ENCODE measurements around the gene JCAD.

- TF ChIP-seq TAF1 (IDR thresholded peaks at IDR 0.05; ENCODE audit: borderline replicate concordance, insufficient read depth, low read length), result no peak
- TF ChIP-seq REST (IDR thresholded peaks at IDR 0.05; ENCODE audit: insufficient read depth in 1 of 2, low read depth in 2 of 2, low read length in 2 of 2), result no peak
- no peak for TF ChIP-seq SIN3A (IDR thresholded peaks at IDR 0.05; ENCODE audit: borderline replicate concordance, insufficient read depth, low read length)
- no peak for TF ChIP-seq POLR2AphosphoS5 (IDR thresholded peaks at IDR 0.05; ENCODE audit: low read depth, low read length)
Measured at GRCh38 chr10:30075481-30075880, 16.1 kb upstream of the JCAD start.
